ENCODE measurements around the gene CTNS.
"Not testable (repeated sequence)": the region's sequence is repeated elsewhere in the genome, so short reads cannot be mapped to it uniquely, and the experiment has no call there.

The CTNS gene

DNA sequence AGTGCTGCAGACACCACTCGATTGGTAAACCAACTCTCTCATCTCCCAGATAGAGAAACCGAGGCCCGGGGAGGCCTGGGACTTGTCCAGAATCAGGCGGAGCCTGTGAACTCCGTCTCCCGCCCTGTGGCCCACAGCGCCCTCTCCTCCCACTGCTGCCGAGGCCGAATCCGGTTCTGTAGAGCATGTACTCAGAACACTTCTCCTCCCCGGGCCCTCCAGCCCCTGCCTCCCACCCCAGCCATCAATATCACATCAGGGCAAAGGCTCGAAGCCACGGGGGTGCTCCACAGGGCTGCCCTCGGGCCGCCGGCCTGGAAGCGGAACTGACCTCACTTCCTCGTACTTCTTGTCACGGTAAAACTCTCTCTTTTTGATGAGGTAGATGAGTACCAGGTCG is 45.0 kb downstream of the CTNS start:
- DNase-seq (ENCODE audit: low spot score), result no peak
- no peak for FAIRE-seq

DNA sequence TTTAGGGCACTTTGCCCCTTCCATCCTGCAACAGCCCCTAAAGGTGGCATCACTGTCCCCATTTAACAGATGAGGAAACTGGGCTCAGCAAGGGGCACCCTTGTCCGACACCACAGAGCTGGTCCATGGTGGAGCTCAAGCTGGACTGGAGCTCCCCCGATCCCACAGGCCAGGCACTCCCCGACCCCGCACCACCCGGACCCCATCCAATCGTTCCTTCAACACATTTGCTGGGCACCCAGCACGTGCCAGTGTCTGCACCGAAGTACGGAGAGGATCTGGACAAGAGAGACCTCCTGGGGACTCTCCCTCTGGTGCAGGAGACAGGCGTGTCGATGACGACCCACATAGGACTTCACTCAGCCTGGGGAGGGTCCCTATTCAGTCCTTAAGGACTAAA is 45.5 kb downstream of the CTNS start:
- no peak for DNase-seq (ENCODE audit: low spot score)
- no peak for FAIRE-seq

DNA sequence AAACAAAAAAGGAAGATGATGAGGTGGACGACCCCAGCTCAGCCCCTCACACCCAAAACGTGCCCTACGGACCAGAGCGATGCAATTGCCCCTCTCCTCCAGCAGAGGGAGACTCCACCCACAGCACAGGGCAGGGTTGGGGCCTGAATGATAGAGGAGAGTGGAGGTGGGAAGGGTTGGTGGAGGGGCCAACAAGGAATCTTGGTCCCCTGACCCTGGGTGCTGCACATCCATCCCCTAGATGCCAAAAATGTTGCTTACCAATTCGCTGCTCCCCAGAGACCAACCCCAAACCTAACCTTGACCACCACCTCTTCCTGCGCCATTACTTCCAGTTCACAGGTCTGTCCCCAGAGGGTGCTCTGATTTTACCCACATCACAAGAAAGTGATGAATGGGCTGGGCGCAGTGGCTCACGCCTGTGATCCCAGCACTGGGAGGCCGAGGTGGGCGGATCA is 46.5 kb downstream of the CTNS start:
- no peak for FAIRE-seq
- DNase-seq (ENCODE audit: low spot score), result no peak

DNA sequence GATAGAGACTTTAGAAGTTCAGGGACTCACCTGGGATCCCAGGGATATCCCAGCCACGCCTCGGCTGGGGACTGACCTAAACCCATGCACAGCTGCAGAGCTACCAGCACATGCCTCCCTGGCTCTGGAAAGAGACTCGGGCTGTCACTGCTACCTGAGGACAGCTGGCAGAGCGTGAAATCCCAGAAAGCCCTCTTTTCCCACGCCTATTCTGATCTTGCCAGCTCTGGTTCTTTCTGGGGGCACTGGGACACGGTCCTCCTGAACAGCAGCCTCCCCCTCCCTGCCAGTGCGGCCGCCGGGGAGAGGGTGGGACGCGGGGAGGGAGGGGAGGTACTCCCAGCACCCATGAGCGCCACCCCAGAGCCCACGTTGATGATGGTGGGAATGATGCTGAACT is 48.6 kb downstream of the CTNS start:
- no peak for FAIRE-seq
- no peak for DNase-seq (ENCODE audit: low spot score)

DNA sequence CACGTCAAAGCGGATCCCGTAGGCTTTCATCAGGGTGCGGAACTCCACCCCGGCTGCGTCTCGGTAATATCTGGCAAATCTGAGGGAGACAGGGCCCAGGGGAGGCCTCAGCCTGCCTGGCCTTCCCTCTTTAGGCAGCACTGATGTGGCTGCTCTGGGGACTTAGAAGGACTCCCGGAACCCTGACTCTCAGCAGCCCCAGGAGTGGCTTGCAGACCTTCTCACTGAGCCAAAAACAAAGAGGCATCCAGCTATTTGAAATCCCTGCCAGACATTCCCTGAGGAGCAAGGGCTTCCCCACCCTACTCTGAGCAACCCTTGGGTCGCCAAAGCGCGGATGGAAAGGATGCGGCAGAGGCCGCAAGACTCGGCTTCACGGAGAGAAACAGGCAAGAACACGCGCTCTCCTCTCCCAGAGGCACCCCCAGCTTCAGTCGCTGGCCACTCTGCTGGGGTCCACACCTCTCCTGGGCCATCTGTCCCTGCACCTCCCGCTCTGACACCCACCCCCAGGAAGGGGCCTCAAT is 51.5 kb downstream of the CTNS start:
- DNase-seq (ENCODE audit: low spot score), result no peak
- FAIRE-seq, result no peak

DNA sequence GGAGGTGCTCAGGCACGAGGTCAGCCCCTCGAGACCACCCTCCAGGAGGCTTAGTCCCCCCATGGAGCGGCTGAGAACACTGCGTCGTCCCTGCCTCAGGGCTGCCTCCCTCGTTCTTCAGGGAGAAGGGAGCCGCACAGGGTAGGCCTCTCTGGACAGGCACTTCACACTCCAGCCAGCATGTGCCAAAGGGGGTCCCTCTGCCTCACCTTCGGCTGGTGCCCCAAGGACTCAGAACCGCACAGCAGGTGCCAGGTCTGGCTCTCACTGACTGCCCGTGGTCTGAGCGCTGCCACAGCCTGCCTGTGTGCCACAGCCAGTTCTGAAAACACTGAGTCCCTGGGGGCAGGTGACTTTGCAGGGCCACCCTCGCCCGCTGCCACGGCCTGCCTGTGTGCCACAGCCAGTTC is 52.3 kb downstream of the CTNS start:
- FAIRE-seq (no peak), DNase-seq (ENCODE audit: low spot score) (no peak)

DNA sequence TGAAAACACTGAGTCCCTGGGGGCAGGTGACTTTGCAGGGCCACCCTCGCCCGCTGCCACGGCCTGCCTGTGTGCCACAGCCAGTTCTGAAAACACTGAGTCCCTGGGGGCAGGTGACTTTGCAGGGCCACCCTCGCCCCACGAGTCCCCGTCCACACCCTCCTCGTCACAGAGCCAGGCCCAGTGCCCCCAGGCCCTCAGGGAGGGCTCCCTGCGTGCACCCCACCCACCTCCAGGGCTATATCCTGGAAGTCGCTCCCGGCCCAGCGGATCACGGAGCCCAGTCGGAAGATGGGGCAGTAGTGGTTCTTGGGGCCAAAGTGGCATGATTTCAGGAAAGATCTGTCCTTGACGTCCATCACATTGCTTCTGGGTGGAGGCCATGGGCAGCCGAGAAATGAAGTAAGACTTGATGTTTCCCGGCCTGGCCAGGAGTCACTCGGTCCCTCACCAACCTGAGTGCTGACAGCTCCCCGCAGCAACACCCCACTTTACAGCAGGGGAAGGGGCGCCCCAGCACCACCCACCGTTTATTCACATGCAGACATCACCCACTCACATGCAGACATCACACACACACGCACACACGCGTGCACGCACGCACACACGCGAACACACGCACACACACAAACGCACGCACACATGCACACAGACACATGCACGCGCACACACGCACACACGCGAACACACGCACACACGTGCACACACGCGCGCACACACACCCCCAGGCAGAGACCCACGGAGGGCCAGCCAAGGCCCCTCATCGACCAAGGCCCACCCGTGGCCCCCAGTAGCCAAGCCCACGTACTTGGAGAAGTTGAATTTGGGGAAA is 52.9 kb downstream of the CTNS start:
- DNase-seq (ENCODE audit: low spot score) (no peak), FAIRE-seq (no peak)

DNA sequence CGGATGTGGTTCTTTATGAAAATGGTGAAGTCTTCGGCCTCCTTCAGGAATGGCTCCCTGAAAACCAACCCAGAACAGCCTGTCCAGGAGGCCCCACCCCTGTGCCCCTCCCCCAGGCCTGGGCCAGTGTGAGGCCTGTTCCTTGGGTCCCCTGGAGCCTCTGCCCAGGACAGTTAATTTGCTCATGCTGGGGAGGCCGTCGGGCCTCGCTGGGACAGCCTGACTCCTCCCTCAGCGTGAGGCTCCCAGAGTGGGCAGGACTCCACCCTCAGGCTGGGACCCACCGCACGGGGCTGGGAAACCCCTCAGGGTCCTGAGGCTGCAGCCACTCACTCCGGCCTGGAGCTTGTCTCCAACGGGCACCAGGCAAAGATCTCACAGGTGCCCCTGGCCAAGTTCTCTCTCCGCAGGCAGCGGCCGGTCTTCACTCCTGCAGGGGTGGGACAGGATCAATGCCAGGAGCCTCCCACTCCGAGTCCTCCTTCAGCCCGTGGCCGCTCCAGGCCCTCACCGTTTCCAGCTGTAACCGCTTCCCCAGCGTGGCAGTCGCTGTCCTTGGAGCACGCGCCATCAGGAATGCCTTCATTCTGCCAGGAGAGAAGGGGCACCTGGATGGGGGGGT is 53.6 kb downstream of the CTNS start:
- no peak for DNase-seq (ENCODE audit: low spot score)
- no peak for FAIRE-seq

DNA sequence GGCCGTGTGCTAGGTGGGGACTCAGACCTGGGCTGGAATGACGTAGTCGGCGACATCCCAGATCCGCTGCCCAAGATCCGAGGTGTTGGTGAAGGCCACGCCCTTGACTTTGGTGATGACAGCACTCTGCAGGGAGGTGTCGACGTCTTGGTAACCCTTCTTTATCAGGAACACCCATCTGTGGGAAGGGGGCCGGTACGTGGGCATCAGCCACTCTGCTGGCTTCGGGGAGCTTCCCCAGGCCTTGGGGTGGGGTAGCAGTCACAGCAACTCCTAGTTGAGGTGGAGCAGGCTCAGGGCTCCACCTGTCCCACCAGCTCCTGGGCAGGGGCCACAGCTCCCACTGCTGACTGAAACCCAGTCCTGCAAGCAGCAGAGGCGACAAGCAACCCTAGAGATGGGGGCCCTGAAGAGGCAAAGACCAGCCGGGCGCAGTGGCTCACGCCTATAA is 55.1 kb downstream of the CTNS start:
- no peak for FAIRE-seq

DNA sequence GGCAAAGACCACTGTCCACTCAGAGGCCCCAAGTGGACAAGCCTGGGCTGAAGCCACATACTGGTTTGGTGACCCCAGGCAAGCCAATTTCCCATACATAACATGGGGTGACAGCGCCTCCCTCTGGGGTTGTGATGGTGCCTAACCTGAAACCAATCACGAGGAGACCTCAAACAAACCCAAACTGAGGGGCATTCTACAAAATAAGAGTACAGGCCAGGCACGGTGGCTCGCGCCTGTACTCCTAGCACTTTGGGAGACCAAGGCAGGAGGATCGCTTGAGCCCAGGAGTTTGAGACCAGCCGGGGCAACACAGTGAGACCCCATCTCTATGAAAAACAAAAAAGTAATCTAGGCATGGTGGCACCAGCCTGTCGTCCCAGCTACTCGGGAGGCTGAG is 55.8 kb downstream of the CTNS start:
- DNase-seq (ENCODE audit: low spot score), result no peak
- FAIRE-seq, result no peak

More for the DNA sequence above, 55.1 kb downstream of the CTNS start:
- DNase-seq (ENCODE audit: low spot score), result no peak

DNA sequence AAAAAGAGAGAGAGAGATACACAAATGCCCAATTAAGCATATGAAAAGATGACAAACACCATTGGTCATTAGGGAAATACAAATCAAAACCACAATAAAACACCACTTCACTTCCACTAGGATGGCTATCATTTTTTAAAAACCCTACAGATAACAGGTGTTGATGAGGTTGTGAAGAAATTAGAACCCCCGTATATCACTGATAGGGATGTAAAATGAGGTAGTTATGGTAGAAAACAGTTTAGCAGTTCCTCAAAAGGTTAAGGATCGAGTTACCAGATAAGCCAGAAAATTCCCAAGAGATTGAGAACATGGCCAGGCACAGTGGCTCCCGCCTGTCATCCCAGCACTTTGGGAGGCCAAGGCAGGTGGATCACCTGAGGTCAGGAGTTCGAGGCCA is 56.6 kb downstream of the CTNS start:
- DNase-seq (ENCODE audit: low spot score) (no peak), FAIRE-seq (no peak)

DNA sequence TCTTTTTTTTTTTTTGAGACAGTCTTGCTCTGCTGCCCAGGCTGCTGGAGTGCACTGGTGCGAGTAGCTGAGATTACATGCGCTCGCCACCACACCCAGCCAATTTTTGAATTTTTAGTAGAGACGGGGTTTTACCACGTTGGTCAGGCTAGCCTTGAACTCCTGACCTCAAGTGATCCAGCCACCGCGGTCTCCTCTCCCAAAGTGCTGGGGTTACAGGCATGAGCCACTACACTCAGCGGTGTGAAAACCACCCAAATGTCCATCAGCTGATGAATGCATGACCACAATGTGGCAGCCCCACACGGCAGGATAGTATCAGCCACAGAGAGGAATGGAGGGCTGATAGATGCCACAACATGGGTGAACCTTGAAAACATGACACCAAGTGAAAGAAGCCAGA is 57.3 kb downstream of the CTNS start:
- FAIRE-seq, result no peak

DNA sequence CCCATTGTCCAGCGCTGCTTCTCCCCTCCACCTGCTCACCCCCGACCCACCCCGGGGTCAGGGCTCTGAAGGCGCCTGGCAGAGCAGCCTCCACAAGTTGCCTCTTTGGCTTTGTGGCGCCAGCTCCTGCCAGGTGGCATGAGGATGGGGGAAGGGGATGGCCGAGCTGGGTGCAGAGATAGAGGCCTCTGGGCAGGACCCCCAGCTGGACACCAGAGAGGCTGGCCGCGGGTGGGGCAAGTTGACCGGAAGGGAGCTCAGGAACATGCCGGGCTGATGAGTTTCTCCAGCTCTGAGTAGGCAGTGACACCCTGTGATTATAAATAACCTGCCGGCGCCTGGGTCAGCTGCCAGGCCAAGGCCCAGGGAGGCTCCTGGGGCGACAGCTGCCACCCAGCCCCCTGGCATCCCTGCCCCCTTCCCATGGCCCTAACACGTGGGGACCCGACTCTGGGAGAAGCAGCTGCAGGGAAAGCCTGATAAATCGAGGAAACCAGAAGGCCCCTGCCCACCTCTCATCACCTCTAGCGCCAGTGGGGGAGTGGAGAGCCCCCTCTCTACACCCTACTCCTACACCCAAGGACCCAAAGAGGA is 58.7 kb downstream of the CTNS start:
- no peak for DNase-seq (ENCODE audit: low spot score)
- no peak for FAIRE-seq

More for the DNA sequence above, 57.3 kb downstream of the CTNS start:
- DNase-seq (ENCODE audit: low spot score), result peak; percentile 47

DNA sequence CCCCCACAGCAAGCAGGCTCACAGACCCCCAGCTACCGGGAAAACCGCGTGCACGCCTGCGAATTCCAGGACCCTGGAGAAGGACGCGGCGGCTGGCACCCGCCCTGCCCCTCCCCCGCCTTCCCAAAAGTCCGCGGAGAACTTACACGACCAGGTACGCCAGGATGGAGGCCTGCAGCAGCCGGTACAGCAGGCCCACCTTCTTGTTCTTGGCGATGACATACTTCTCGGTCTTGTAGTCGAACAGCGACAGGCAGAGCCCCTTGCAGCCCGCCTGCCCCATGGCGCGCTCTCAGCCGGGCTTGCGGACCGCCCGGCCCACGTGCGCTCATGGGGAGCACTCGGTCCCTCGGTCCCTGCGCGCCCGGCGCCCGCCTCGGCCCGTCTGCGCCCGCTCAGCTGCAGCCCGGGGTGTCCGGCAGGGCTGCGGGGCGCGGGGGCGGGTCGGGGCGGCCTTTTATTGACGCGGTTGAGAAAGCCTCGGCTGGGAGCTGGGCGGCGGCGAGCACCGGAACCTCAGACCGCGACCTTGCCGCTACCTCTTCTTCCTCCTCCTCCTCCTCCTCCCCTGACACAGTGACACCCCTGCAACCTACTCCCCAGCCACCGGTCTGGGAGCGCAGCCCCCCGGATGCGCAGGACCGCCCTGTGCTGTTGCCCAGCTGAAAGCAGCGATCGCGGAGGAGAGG is 59.3 kb downstream of the CTNS start, which contains the start of gene P2RX5:
TSS of gene P2RX5 (minus strand) at position 433 of the 689 bp plus-strand sequence. CDS start at position 283, 150 bp downstream.
- no peak for DNase-seq (ENCODE audit: low spot score)
- no peak for FAIRE-seq

DNA sequence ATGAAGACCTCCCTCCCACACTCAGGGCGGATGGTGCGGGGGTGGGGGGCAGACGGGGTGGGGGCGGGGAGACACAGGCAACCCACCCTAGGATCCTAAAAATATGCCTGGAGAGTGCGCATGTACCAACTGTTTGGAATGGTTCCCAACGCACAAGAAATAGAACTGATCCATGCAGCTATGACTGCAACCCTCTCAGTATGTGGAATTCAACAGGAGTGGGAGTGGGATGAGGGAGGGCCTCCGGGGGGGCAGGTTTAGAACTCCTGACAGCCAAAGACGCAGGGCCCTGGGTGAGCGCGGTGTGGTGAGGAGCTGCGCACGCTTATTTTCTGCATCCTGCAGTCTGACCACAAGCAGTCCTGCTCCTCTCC is 60.5 kb downstream of the CTNS start:
- DNase-seq (ENCODE audit: low spot score) (no peak), FAIRE-seq (no peak)

DNA sequence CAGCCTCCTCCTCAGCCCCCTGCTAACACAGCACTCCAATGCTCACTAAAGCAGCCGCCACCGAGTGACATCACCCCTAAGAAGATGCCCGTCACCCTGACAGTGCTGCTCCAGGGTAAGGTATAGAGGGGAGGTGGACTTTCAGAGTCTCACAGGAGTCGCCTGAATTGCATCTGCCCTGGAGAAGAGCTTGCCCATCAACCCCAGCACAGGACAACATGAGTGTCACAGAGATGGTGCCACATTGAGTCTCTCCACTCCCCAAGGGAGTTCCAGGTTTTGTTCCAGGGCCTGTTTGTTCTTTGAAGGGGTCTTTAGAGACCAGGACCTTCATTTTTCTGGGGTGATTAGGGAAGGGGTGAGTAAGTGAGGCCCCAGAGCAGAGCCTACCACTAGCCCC is 61.6 kb downstream of the CTNS start:
- FAIRE-seq, result no peak
- DNase-seq (ENCODE audit: low spot score), result no peak

DNA sequence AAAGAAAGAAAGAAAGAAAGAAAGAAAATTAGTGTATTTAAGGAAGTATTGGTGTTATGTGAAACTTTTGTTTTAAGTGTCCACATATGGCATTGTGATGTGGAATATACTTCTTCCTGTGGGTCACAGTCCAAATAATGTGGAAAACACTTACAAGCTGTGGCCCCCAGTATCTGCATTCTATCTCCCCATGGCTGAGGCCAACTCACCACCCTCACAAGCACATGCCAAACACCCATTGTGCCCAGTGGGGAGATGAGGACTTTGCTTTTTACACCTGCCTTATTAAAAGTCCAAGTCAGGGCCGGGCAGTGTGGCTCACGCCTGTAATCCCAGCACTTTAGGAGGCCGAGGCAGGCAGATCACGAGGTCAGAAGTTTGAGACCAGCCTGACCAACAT is 63.4 kb downstream of the CTNS start:
- no peak for DNase-seq (ENCODE audit: low spot score)
- no peak for FAIRE-seq

DNA sequence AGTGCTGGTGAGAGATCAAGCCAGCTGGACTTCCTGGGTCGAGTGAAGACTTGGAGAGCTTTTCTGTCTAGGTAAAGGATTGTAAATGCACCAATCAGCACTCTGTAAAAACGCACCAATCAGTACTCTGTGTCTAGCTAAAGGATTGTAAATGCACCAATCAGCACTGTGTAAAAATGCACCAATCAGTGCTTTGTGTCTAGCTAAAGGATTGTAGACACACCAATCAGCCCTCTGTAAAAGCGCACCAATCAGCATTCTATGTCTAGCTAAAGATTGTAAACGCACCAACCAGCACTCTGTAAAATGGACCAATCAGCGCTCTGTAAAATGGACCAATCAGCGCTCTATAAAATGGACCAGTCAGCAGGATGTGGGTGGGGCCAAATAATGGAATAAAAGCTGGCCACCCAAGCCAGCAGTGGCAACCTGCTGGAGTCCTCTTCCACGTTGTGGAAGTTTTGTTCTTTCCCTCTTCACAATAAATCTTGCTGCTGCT is 65.5 kb downstream of the CTNS start:
- not testable (repeated sequence) for FAIRE-seq; DNase-seq (ENCODE audit: low spot score)

DNA sequence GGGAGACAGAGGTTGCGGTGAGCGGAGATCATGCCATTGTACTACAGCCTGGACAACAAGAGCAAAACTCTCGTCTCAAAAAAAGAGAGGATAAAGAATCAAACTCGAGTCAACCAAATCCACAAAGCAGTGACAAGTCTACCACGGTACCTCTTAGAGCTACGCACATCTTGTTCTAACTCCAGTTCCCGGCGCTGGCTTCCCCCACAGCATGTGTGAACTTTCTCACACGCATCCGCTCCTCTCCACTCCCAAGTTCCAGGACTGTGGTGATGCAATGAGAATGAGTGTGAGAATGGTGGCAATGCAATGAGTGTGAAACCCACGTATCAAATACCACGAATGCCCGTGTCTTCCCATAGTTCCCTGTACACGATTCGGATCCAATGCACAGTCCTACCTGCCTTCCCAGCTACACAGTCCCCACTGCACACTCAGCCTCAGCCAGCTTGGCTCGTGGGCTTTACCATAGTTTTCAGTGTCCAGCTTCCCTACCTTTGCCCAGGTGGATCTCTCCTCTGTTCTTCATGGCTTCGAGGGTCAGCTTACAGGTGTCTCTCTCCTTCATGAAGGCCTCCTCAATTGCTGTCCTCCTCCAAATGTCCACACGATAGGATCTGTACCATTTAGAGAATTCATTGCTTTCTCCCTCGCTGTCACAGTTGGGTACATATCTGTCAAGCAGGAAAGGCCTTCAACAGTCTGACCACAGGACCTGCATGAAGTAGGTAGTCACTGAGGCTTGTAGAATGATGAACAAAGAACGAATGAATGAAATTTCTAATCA is 68.6 kb downstream of the CTNS start:
- no peak for FAIRE-seq

DNA sequence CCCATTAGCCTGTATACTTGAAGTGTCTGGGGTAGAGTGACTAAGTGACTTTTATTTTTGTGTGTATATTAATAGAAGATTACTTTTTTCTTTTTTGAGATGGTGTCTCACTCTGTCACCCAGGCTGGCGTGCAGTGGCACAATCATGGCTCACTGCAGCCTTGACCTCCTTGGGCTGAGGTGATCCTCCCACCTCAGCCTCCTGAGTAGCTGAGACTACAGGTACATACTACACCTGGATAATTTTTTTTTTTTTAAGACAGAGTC is 69.1 kb downstream of the CTNS start:
- not testable (repeated sequence) for DNase-seq (ENCODE audit: low spot score); FAIRE-seq

More for the DNA sequence above, 68.6 kb downstream of the CTNS start:
- no peak for DNase-seq (ENCODE audit: low spot score)

DNA sequence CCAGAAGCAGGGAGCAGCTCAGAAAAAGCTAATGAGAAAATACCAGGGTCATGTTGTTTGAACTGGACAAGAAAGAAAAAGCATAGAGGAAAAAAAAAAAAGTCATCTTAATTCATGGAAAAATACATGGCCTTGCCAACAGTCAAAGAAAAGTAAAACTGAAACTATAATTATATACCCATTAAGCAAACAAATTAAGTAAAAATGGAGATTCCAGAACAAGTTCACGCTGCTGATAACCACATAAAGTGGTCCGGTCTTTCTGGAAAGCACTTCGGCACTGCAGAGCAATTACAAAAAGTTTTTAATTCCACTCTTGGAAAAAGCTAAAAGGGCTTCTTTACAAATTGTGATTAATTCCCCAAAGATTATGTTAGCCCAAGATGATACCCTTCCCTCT is 71.8 kb downstream of the CTNS start:
- FAIRE-seq, result no peak
- no peak for DNase-seq (ENCODE audit: low spot score)
